A172 (cell line): ENCODE measurements around the gene SPIRE1. TPM values are rescaled to one million over a fixed set of nuclear protein-coding genes. Genes with fewer than 3 reads are reported as not detected.

Experiments used
- DNase-seq: peaks from one replicate; pipeline ENCODE4 v3.0.0-alpha.2; 2015; ENCODE audit warnings: low spot score
- total RNA-seq: library from RNA; depleted of rRNA; stranded (reverse); fragments of >200 nt; shearing (Covaris generic); gene quantifications from 2 replicates; pipeline ENCODE4 v1.2.3, GENCODE V29; 2014

The SPIRE1 gene
- total RNA-seq, 1 experiment from 2014 or later: 33.9 TPM

GRCh38 chr18:12445554-12445953 is 212.4 kb downstream of the SPIRE1 start:
- no peak for DNase-seq

- DNase-seq: no peak
These were observed 214.4 kb downstream of the SPIRE1 start for GRCh38 chr18:12443551-12443950.

- DNase-seq: no peak
These were observed 215.0 kb downstream of the SPIRE1 start for GRCh38 chr18:12442946-12443345.

- no peak for DNase-seq
These were observed 216.4 kb downstream of the SPIRE1 start for GRCh38 chr18:12441475-12442034.

GRCh38 chr18:12438257-12438656 is 219.7 kb downstream of the SPIRE1 start:
- DNase-seq: no peak

- DNase-seq: no peak
These were observed 222.0 kb downstream of the SPIRE1 start for GRCh38 chr18:12435867-12436266.

- no peak for DNase-seq
These were observed 223.4 kb downstream of the SPIRE1 start for GRCh38 chr18:12434541-12434929.

- no peak for DNase-seq
These were observed 223.9 kb downstream of the SPIRE1 start for GRCh38 chr18:12433829-12434540.

- no peak for DNase-seq
These were observed 225.0 kb downstream of the SPIRE1 start for GRCh38 chr18:12432881-12433280.

GRCh38 chr18:12432196-12432595 is 225.7 kb downstream of the SPIRE1 start:
- no peak for DNase-seq

- DNase-seq: no peak
These were observed 226.3 kb downstream of the SPIRE1 start for GRCh38 chr18:12431561-12431960.

GRCh38 chr18:12430137-12430990 is 227.5 kb downstream of the SPIRE1 start:
- DNase-seq: no peak

GRCh38 chr18:12429556-12429955 is 228.4 kb downstream of the SPIRE1 start:
- DNase-seq: no peak

- DNase-seq: no peak
These were observed 229.0 kb downstream of the SPIRE1 start for GRCh38 chr18:12428923-12429322.

- no peak for DNase-seq
These were observed 231.0 kb downstream of the SPIRE1 start for GRCh38 chr18:12426924-12427323.

GRCh38 chr18:12424252-12424651 is 233.7 kb downstream of the SPIRE1 start:
- DNase-seq: no peak

GRCh38 chr18:12423820-12424219 is 234.1 kb downstream of the SPIRE1 start:
- DNase-seq: no peak

- DNase-seq: no peak
These were observed 234.5 kb downstream of the SPIRE1 start for GRCh38 chr18:12423393-12423792.

- DNase-seq: no peak
These were observed 235.0 kb downstream of the SPIRE1 start for GRCh38 chr18:12422936-12423335.

- DNase-seq: no peak
These were observed 236.2 kb downstream of the SPIRE1 start for GRCh38 chr18:12421732-12422131.

- DNase-seq: no peak
These were observed 237.0 kb downstream of the SPIRE1 start for GRCh38 chr18:12420821-12421421.

- no peak for DNase-seq
These were observed 240.2 kb downstream of the SPIRE1 start for GRCh38 chr18:12417687-12418086.
